IMR-90 (cell line): ENCODE measurements around the gene MAP3K5. TPM values are rescaled to one million over a fixed set of nuclear protein-coding genes. Genes with fewer than 3 reads are reported as not detected.

Experiments used
- ATAC-seq: fragments of 200-7000 bp; cut with Tn5 transposase; 2 replicates; pipeline ENCODE4 v1.9.1; 2020; ENCODE audit warnings: low read depth, mild to moderate bottlenecking, moderate library complexity
- BruUV-seq: library from RNA; stranded (reverse); fragments of 400-500 nt; replicated peaks from 2 replicates; lab custom pipeline; 2021; lab: Mats Ljungman, UMichigan
- CTCF ChIA-PET: fragments of 300-600 bp; formaldehyde crosslinking; extraction: SDS; loops from one replicate; lab custom pipeline; 2021; ENCODE audit warnings: antibody characterized with exemption; lab: Yijun Ruan, JAX
- POLR2A ChIA-PET: fragments of 300-600 bp; sonication (Branson Sonifier 250); formaldehyde crosslinking; loops from one replicate; lab custom pipeline; 2022; ENCODE audit warnings: antibody characterized with exemption; ENCODE audit not compliant: unreplicated experiment; lab: Charles Lee
- DNase-seq: peaks from one replicate; pipeline ENCODE4 v3.0.0; 2013
- H2AFZ ChIP-seq: replicated peaks from 2 replicates; pipeline ENCODE3; 2013; ENCODE audit warnings: low read length, mild to moderate bottlenecking; ENCODE audit not compliant: poor library complexity
- H2AK5ac ChIP-seq: 2 replicates; pipeline ENCODE4 v1.6.1; 2013; ENCODE audit warnings: low read depth, low read length, inconsistent platforms
- H2AK9ac ChIP-seq: replicated peaks from 2 replicates; pipeline ENCODE3; 2013; ENCODE audit warnings: mild to moderate bottlenecking, low read depth, low read length, moderate library complexity; ENCODE audit not compliant: poor library complexity
- H2BK120ac ChIP-seq: 2 replicates; pipeline ENCODE4 v1.6.1; 2013; ENCODE audit warnings: low read depth, low read length, inconsistent platforms
- H2BK15ac ChIP-seq: 3 replicates; pipeline ENCODE4 v1.6.1; 2013; ENCODE audit warnings: low read depth, low read length, inconsistent platforms
- H2BK20ac ChIP-seq: 2 replicates; pipeline ENCODE4 v1.6.1; 2013; ENCODE audit warnings: low read depth, mild to moderate bottlenecking, inconsistent platforms, low read length, moderate library complexity
- H2BK5ac ChIP-seq: 2 replicates; pipeline ENCODE4 v1.6.1; 2013; ENCODE audit warnings: mild to moderate bottlenecking, low read depth, low read length, inconsistent platforms; ENCODE audit not compliant: poor library complexity, severe bottlenecking
- H3K14ac ChIP-seq: replicated peaks from 2 replicates; pipeline ENCODE4 v1.6.1; 2013; ENCODE audit warnings: low read depth, low read length, inconsistent platforms
- H3K18ac ChIP-seq: 2 replicates; pipeline ENCODE4 v1.6.1; 2013; ENCODE audit warnings: low read depth, low read length, control low read depth
- H3K23ac ChIP-seq: 2 replicates; pipeline ENCODE4 v1.6.1; 2013; ENCODE audit warnings: low read depth, low read length, inconsistent platforms
- H3K27ac ChIP-seq: 2 replicates; pipeline ENCODE4 v1.5.1; 2013; ENCODE audit warnings: mild to moderate bottlenecking, control low read depth, low read length; ENCODE audit not compliant: insufficient read depth
- H3K27me3 ChIP-seq: 2 replicates; pipeline ENCODE4 v1.6.1; 2013; ENCODE audit warnings: low read length; ENCODE audit not compliant: control insufficient read depth, insufficient read depth
- H3K36me3 ChIP-seq: 2 replicates; pipeline ENCODE4 v1.6.1; 2013; ENCODE audit warnings: low read length, mixed read lengths; ENCODE audit not compliant: control insufficient read depth, insufficient read depth
- H3K4ac ChIP-seq: 2 replicates; pipeline ENCODE4 v1.6.1; 2013; ENCODE audit warnings: low read depth, low read length, inconsistent platforms
- H3K4me1 ChIP-seq: 2 replicates; pipeline ENCODE4 v1.6.1; 2013; ENCODE audit warnings: low read length, mixed read lengths; ENCODE audit not compliant: control insufficient read depth, insufficient read depth
- H3K4me2 ChIP-seq: 2 replicates; pipeline ENCODE4 v1.6.1; 2013; ENCODE audit warnings: low read depth, mild to moderate bottlenecking, control low read depth, low read length, moderate library complexity
- H3K4me3 ChIP-seq: 2 replicates; pipeline ENCODE4 v1.5.1; 2013; ENCODE audit warnings: low read depth, mild to moderate bottlenecking, control low read depth, low read length, moderate library complexity; ENCODE audit not compliant: insufficient read depth
- H3K56ac ChIP-seq: 2 replicates; pipeline ENCODE4 v1.6.1; 2013; ENCODE audit warnings: low read length, inconsistent platforms; ENCODE audit not compliant: insufficient read depth; ENCODE audit errors: extremely low read depth
- H3K79me1 ChIP-seq, 2 experiments: 2 replicates each; pipeline ENCODE4 v1.6.1; 2013; ENCODE audit warnings: low read length in 2 of 2, inconsistent platforms in 1 of 2, low read depth in 1 of 2
- H3K9ac ChIP-seq: 2 replicates; pipeline ENCODE4 v1.6.1; 2013; ENCODE audit warnings: low read depth, low read length, control low read depth
- H3K9me1 ChIP-seq: 2 replicates; pipeline ENCODE4 v1.6.1; 2013; ENCODE audit warnings: low read length, inconsistent platforms; ENCODE audit not compliant: insufficient read depth
- H3K9me3 ChIP-seq: 2 replicates; pipeline ENCODE4 v1.6.1; 2013; ENCODE audit warnings: low read length; ENCODE audit not compliant: control insufficient read depth, insufficient read depth
- H4K20me1 ChIP-seq: 2 replicates; pipeline ENCODE4 v1.6.1; 2013; ENCODE audit warnings: low read length, inconsistent platforms; ENCODE audit not compliant: insufficient read depth
- H4K5ac ChIP-seq: 2 replicates; pipeline ENCODE4 v1.6.1; 2013; ENCODE audit warnings: mild to moderate bottlenecking, low read depth, low read length, control low read depth
- H4K8ac ChIP-seq, 2 experiments: 2 replicates each; pipeline ENCODE4 v1.6.1; 2013; ENCODE audit warnings: low read depth in 2 of 2, low read length in 2 of 2, control low read depth in 1 of 2, inconsistent platforms in 1 of 2
- H4K91ac ChIP-seq: 2 replicates; pipeline ENCODE4 v1.6.1; 2013; ENCODE audit warnings: low read depth, low read length, inconsistent platforms; ENCODE audit not compliant: insufficient read depth
- CHD1 ChIP-seq: IDR thresholded peaks from 2 replicates; pipeline ENCODE4 v1.6.1; 2012; ENCODE audit warnings: low read depth, low read length, improper control_type of control experiment
- FOS ChIP-seq: fragments of 150-350 bp; IDR thresholded peaks from 2 replicates; pipeline ENCODE4 v1.6.1; 2016; ENCODE audit warnings: low read depth, low read length
- MAFK ChIP-seq: IDR thresholded peaks from 2 replicates; pipeline ENCODE4 v1.6.1; 2012; ENCODE audit warnings: low read depth, low read length, improper control_type of control experiment
- MXI1 ChIP-seq: IDR thresholded peaks from 2 replicates; pipeline ENCODE4 v1.6.1; 2012; ENCODE audit warnings: low read depth, mild to moderate bottlenecking, low read length, moderate library complexity, borderline replicate concordance
- POLR2A ChIP-seq: IDR thresholded peaks from 2 replicates; pipeline ENCODE4 v1.6.1; 2012; ENCODE audit warnings: mild to moderate bottlenecking, low read depth, low read length
- RAD21 ChIP-seq: IDR thresholded peaks from 2 replicates; pipeline ENCODE4 v1.6.1; 2012; ENCODE audit warnings: low read length, improper control_type of control experiment
- RCOR1 ChIP-seq: IDR thresholded peaks from 2 replicates; pipeline ENCODE4 v1.6.1; 2012; ENCODE audit warnings: mild to moderate bottlenecking, low read length, improper control_type of control experiment; ENCODE audit not compliant: insufficient replicate concordance
- WGBS, 2 experiments: methylation state at CpG; one replicate each; pipeline versions ENCODE4 v1.1.5 to v1.1.7; 2013; ENCODE audit warnings: missing lambda C conversion rate in 2 of 2; ENCODE audit not compliant: insufficient read length in 1 of 2; ENCODE audit errors: extremely low coverage in 2 of 2; 5-methylcytosine and 5-hydroxymethylcytosine counted together
- dilution Hi-C: fragments of 300-500 bp; cut with HindIII; formaldehyde crosslinking; loops from one replicate; pipeline ENCODE4 v1.14.3; 2018; ENCODE audit warnings: low sequenced_read_pairs; ENCODE audit not compliant: unreplicated experiment
- in situ Hi-C: fragments of 300-500 bp; cut with MboI; formaldehyde crosslinking; loops from 3 replicates; pipeline ENCODE4 v1.14.3; 2019; ENCODE audit warnings: low sequenced_read_pairs, inconsistent platforms, mixed read lengths
- intact Hi-C: fragments of 100-400 bp; cut with micrococcal nuclease; formaldehyde crosslinking; loops from 2 replicates; pipeline ENCODE4 v1.10.0; 2022
- polyA plus RNA-seq, 3 experiments: library from polyadenylated mRNA; depleted of rRNA; stranded (reverse); fragments of >200 nt; gene quantifications; 2 replicates each; pipeline ENCODE4 v1.2.3, GENCODE V29; 2012; ENCODE audit warnings: low replicate concordance in 1 of 3
- total RNA-seq: library from RNA; depleted of rRNA; stranded (reverse); fragments of >200 nt; gene quantifications from 2 replicates; pipeline ENCODE4 v1.2.3, GENCODE V29; 2012

Gene MAP3K5
- total and polyA plus RNA-seq, 2 of the 4 experiments (the other 2 are of a cell fraction): 5.4 to 17.6 TPM

DNA sequence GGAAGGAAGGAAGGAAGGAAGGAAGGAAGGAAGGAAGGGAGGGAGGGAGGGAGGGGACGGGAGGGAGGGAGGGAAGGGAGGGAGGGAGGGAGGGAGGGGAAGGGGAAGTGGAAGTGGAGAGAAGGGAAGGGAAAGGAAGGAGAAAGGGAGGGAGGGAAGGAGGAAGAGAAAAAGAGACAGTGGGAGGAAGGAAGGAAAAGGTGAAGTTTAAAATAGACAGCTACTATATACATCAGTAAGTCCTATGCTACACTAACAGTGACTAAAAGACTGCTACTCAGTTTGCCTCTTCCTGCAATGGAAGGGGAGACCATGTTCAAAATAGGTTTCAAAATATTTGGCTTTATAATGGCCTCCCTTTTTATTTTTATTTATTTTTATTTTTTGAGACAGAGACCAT, 22.5 kb downstream of the MAP3K5 start:
- Histone ChIP-seq H2BK120ac (no peak overlapping the region), H3K27ac (no peak overlapping the region), H2AK9ac (no peak overlapping the region), H3K4me1 (peaks cover 12% of the 10 kb centered on the region), H4K20me1 (peaks cover 28% of the 10 kb centered on the region; the same call in 1 of the 2 replicates), H3K36me3 (no peaks in the 10 kb centered on the region), H3K4me2 (no peak overlapping the region), H3K79me1 (peaks cover 34 to 72% of the 10 kb centered on the region in 2 experiments), H4K8ac (no peak overlapping the region), H3K23ac (no peak overlapping the region), H2BK20ac (no peak overlapping the region), H3K14ac (no peak overlapping the region), H2BK5ac (no peak overlapping the region), H2BK15ac (no peak overlapping the region), H2AFZ (no peak overlapping the region), H2AK5ac (no peak overlapping the region), H3K4ac (no peak overlapping the region), H3K9ac (no peak overlapping the region), H3K9me1 (no peaks in the 10 kb centered on the region; the same call in 1 of the 2 replicates), H4K5ac (no peak overlapping the region), H3K18ac (no peak overlapping the region), H4K91ac (no peak overlapping the region), H3K4me3 (no peak overlapping the region), H3K56ac (no peak overlapping the region), H3K27me3 (no peaks in the 10 kb centered on the region), H3K9me3 (no peaks in the 10 kb centered on the region)
- ATAC-seq (no peak), DNase-seq (no peak)
- intact Hi-C loops (loop anchor here (2.0 kb wide), 1 partner anchor 45 kb away; no protein-coding TSS in a partner anchor), in situ Hi-C loops (no loop called here), dilution Hi-C loops (no loop called here)
- no TSS peak for BruUV-seq
- POLR2A ChIA-PET: no interaction called here
- no CpG with 5 or more reads among the region's 1 CpG for WGBS, 2 experiments
- CTCF ChIA-PET: interaction anchor here (0.6 kb wide), 1 partner anchor 14 kb away, joined by 4 read pairs; no protein-coding TSS in a partner anchor
- TF ChIP-seq POLR2A (no peak), CHD1 (no peak), FOS (no peak), RAD21 (no peak), RCOR1 (no peak), MAFK (no peak), MXI1 (no peak)
